Measurements from ENCODE around the gene SAMD1.

GRCh38 chr19:14112051-14112808, 21.7 kb upstream of the SAMD1 start:
- TF ChIP-seq, protein P1, sequence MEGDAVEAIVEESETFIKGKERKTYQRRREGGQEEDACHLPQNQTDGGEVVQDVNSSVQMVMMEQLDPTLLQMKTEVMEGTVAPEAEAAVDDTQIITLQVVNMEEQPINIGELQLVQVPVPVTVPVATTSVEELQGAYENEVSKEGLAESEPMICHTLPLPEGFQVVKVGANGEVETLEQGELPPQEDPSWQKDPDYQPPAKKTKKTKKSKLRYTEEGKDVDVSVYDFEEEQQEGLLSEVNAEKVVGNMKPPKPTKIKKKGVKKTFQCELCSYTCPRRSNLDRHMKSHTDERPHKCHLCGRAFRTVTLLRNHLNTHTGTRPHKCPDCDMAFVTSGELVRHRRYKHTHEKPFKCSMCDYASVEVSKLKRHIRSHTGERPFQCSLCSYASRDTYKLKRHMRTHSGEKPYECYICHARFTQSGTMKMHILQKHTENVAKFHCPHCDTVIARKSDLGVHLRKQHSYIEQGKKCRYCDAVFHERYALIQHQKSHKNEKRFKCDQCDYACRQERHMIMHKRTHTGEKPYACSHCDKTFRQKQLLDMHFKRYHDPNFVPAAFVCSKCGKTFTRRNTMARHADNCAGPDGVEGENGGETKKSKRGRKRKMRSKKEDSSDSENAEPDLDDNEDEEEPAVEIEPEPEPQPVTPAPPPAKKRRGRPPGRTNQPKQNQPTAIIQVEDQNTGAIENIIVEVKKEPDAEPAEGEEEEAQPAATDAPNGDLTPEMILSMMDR (conservative IDR thresholded peaks at IDR 0.05), result no peak
- TF ChIP-seq ZFX (IDR thresholded peaks at IDR 0.05), result no peak

All from C4-2B (cell line).